Posterior vena cava (tissue), 2 donors: Measurements from ENCODE around the gene SLC16A5. TPM values are rescaled to one million over a fixed set of nuclear protein-coding genes. Genes with fewer than 3 reads are reported as not detected.
"Not testable (repeated sequence)": the region's sequence is repeated elsewhere in the genome, so short reads cannot be mapped to it uniquely, and the experiment has no call there.

Experiments
- DNase-seq: peaks from one replicate; pipeline ENCODE4 v3.0.0-alpha.2; 2020; ENCODE audit warnings: low spot score
- intact Hi-C, 2 donors: fragments of 100-400 bp; cut with DNase I; formaldehyde crosslinking; loops; one replicate each; pipeline versions ENCODE4 v1.14.1 to v1.14.2; 2022 to 2023
- total RNA-seq, 2 donors: library from RNA; stranded (reverse); fragmentation: NEBNext Ultra II Directional; extraction: Animal tissue kit (Norgen Biotek cat#: 25700); gene quantifications; one replicate each; pipeline ENCODE4 v1.2.1, GENCODE V29; 2021
- donor health status: DM: yes; HTN: yes; CAD: no.
- donor health status: DM: yes; HTN: yes; CAD: no.

SLC16A5 gene
- total RNA-seq, 2 donors from 2014 or later: 6.1 to 8.1 TPM

- DNase-seq: peak; percentile 86
- intact Hi-C loops: no loop called here
Measured at GRCh38 chr17:75124041-75124818, 36.5 kb downstream of the SLC16A5 start.

GRCh38 chr17:75124819-75125162 lies 37.0 kb downstream of the SLC16A5 start:
- DNase-seq: no peak
- intact Hi-C loops: no loop called here

- no peak for DNase-seq
- intact Hi-C loops: no loop called here
Measured at GRCh38 chr17:75125984-75126383, 38.2 kb downstream of the SLC16A5 start.

GRCh38 chr17:75126954-75127353 lies 39.2 kb downstream of the SLC16A5 start:
- no peak for DNase-seq
- intact Hi-C loops: no loop called here

GRCh38 chr17:75127936-75128335 lies 40.2 kb downstream of the SLC16A5 start:
- intact Hi-C loops: not testable (repeated sequence)
- peak; percentile 10 for DNase-seq

- intact Hi-C loops: no loop called here
- peak; percentile 74 for DNase-seq
Measured at GRCh38 chr17:75128694-75129505, 41.1 kb downstream of the SLC16A5 start.

GRCh38 chr17:75129576-75129975 lies 41.8 kb downstream of the SLC16A5 start:
- peak; percentile 60 for DNase-seq
- intact Hi-C loops: no loop called here

- intact Hi-C loops: no loop called here
- DNase-seq: peak; percentile 76
Measured at GRCh38 chr17:75130059-75130631, 42.4 kb downstream of the SLC16A5 start.

- intact Hi-C loops: no loop called here
- peak; percentile 84 for DNase-seq
Measured at GRCh38 chr17:75130632-75131277, 43.0 kb downstream of the SLC16A5 start.

- intact Hi-C loops: no loop called here
- DNase-seq: peak; percentile 96
Measured at GRCh38 chr17:75131278-75132017, 43.7 kb downstream of the SLC16A5 start, which contains the start of gene NT5C. Gene NT5C, minus strand, starts transcription at chr17:75131742. Its CDS starts 35 bp downstream, at chr17:75131707.

GRCh38 chr17:75132018-75133000 lies 44.6 kb downstream of the SLC16A5 start:
- peak; percentile 65 for DNase-seq
- intact Hi-C loops: not testable (repeated sequence)

GRCh38 chr17:75133001-75133400 lies 45.2 kb downstream of the SLC16A5 start:
- DNase-seq: no peak
- intact Hi-C loops: no loop called here

GRCh38 chr17:75133607-75134347 lies 46.0 kb downstream of the SLC16A5 start:
- DNase-seq: peak; percentile 18
- intact Hi-C loops: not testable (repeated sequence)

GRCh38 chr17:75135452-75135851 lies 47.7 kb downstream of the SLC16A5 start:
- intact Hi-C loops: no loop called here
- DNase-seq: no peak

GRCh38 chr17:75135946-75136345 lies 48.2 kb downstream of the SLC16A5 start:
- intact Hi-C loops: no loop called here
- DNase-seq: no peak

GRCh38 chr17:75137762-75138161 lies 50.0 kb downstream of the SLC16A5 start:
- intact Hi-C loops, DNase-seq: not testable (repeated sequence)

- intact Hi-C loops: no loop called here
- no peak for DNase-seq
Measured at GRCh38 chr17:75138519-75138918, 50.8 kb downstream of the SLC16A5 start.
